IgD-negative memory B cell (primary cell): Measurements from ENCODE around the gene RNU1-4. TPM values are rescaled to one million over a fixed set of nuclear protein-coding genes. Genes with fewer than 3 reads are reported as not detected.
"Not testable (repeated sequence)": the region's sequence is repeated elsewhere in the genome, so short reads cannot be mapped to it uniquely, and the experiment has no call there.

Experiments
- H3K27ac Mint-ChIP-seq, 3 donors: one replicate each; pipeline ENCODE4 v1.8.0; 2020 to 2022; ENCODE audit warnings: mild to moderate bottlenecking in 3 of 3, mixed read lengths in 3 of 3, moderate library complexity in 1 of 3
- H3K27me3 Mint-ChIP-seq: one replicate; pipeline ENCODE4 v1.8.0; 2021; ENCODE audit warnings: mixed read lengths
- H3K36me3 Mint-ChIP-seq: one replicate; pipeline ENCODE4 v1.8.0; 2020; ENCODE audit warnings: mild to moderate bottlenecking, mixed read lengths
- H3K4me1 Mint-ChIP-seq, 3 donors: one replicate each; pipeline ENCODE4 v1.8.0; 2020 to 2022; ENCODE audit warnings: mixed read lengths in 3 of 3, mild to moderate bottlenecking in 1 of 3
- H3K4me3 Mint-ChIP-seq, 4 donors: one replicate each; pipeline ENCODE4 v1.8.0; 2020 to 2022; ENCODE audit warnings: mild to moderate bottlenecking in 4 of 4, mixed read lengths in 4 of 4, moderate library complexity in 3 of 4
- H3K9me3 Mint-ChIP-seq, 3 donors: one replicate each; pipeline ENCODE4 v1.8.0; 2020 to 2021; ENCODE audit warnings: mixed read lengths in 3 of 3, mild to moderate bottlenecking in 1 of 3
- polyA plus RNA-seq: library from polyadenylated mRNA; unstranded; fragments of 300-500 nt; fragmentation: Illumina TruSeq; gene quantifications from one replicate; pipeline ENCODE4 v1.2.3, GENCODE V29; 2021

RNU1-4 gene
- polyA plus RNA-seq, 1 donor from 2014 or later: not detected

DNA sequence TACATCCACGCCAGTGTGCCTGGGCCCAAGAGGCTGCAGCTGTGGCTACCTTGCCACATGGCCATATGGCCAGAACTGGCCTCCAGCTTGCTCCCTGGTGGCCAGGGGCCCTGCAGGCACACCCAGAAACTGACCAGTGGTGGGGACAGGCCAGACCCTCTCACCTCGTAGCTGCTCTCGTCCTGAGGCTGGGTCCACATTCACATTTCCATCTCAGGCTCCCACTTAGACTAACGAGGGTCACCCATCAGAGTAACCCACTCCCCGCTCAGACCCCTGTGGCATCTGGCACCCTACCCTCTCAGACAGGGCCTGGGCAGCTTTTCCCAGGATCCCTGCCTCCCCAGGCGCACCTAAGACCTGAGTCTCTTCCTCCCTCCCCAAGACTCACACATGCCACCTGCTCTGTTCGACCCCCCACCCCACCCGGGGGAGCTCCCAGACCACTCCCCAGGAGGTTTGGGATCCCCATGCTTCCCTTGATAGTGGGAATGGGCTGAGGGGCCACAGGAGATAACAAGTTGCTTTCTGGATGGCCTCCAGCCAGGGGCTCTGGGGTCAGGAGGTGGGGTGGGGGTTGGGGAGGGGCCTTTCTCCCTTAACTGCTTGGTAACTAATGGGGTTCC, 21.3 kb upstream of the RNU1-4 start:
- peak overlapping the region in 1 of 4 donors; percentile 70 for H3K4me3 Mint-ChIP-seq
- peaks cover 23% of the 10 kb centered on the region for H3K27me3 Mint-ChIP-seq
- H3K4me1 Mint-ChIP-seq: no peaks in the 10 kb centered on the region
- no peaks in the 10 kb centered on the region for H3K9me3 Mint-ChIP-seq
- H3K27ac Mint-ChIP-seq: no peak overlapping the region
- H3K36me3 Mint-ChIP-seq: no peaks in the 10 kb centered on the region

DNA sequence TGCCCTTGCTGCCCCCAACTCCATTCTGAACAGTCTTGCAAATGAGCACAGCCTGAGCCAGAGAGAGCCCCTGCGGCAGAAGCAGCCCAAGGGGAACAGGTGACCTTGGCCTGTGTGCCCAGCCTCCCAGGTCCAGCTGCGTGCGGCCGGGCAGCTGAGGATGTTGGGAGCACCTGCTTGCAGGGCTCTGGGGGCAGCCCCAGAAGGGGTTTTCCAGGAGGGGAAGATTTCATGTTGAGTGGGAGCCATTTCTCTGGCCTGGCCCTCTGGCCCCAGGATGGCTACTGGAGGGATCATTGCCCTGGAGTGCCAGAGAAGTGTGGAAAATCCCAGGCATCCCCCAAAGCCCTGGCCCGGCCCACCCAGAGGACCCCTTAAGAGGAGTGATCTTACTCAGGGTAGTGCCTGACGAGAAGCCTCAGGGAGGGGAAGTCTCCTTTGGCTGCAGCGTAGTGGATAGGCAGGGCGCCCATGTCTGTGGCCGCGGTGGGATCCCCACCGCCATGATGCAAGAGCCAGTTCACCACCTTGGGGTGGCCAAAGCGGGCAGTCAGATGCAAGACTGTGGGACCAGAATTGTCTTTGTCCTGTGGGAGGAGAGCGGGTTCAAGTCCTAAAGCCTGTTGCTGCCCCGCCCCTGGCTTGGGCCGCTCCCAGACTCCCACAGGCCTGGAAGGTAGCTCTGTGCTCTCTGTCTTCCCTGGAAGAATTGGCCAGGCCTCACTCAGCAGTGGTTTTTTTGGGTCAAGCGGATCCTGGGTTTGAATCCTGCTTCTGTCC, 20.6 kb upstream of the RNU1-4 start:
- Mint-ChIP-seq H3K9me3 (no peaks in the 10 kb centered on the region), H3K27ac (no peak overlapping the region), H3K4me3 (peak overlapping the region in 1 of 4 donors; percentile 43), H3K27me3 (peaks cover 23% of the 10 kb centered on the region), H3K4me1 (no peaks in the 10 kb centered on the region), H3K36me3 (no peaks in the 10 kb centered on the region)

DNA sequence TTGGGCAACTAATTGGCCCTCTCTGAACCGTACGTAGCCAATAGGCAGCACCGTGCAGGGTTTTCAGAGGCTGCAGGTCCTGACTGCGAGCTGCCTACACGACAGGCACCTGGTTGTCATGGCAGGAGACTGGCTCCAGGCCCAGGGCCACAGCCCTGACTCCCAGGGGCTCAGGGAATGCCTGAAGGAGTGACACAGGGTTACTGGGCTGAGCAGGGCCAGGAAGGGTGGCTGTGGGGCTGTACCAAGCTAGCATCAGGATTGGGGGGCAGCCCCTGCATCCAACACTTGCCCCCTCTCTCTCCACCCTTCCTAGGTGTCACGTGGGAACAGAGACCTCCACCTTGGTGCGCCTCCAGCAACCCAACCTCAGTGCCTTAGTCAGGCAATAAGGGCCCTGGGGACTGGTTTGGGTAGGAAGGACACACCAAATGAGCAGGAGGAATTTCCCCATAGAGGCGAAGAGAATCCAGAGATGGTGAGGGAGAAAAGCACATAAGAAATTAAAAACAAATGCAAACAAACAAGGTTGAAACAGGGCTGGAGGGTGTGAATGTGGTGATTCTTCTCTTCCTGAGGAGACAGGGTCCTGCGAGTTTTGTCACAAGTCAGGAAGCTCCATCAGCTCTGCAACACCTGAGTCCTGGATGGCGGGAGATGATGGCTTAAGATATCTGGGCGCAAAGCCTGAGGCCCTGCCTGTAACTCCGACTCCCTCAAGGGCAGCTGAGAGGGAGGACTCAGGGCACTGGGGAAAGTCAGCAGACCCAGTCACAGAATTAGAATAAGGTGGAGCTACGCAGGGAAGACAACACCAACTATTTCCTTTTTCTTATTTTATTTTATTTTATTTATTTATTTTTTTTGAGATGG, 19.7 kb upstream of the RNU1-4 start:
- H3K9me3 Mint-ChIP-seq: no peaks in the 10 kb centered on the region
- peaks cover 23% of the 10 kb centered on the region for H3K27me3 Mint-ChIP-seq
- no peak overlapping the region for H3K27ac Mint-ChIP-seq
- H3K4me1 Mint-ChIP-seq: no peaks in the 10 kb centered on the region
- H3K36me3 Mint-ChIP-seq: no peaks in the 10 kb centered on the region
- H3K4me3 Mint-ChIP-seq: peak overlapping the region in 1 of 4 donors; percentile 43

DNA sequence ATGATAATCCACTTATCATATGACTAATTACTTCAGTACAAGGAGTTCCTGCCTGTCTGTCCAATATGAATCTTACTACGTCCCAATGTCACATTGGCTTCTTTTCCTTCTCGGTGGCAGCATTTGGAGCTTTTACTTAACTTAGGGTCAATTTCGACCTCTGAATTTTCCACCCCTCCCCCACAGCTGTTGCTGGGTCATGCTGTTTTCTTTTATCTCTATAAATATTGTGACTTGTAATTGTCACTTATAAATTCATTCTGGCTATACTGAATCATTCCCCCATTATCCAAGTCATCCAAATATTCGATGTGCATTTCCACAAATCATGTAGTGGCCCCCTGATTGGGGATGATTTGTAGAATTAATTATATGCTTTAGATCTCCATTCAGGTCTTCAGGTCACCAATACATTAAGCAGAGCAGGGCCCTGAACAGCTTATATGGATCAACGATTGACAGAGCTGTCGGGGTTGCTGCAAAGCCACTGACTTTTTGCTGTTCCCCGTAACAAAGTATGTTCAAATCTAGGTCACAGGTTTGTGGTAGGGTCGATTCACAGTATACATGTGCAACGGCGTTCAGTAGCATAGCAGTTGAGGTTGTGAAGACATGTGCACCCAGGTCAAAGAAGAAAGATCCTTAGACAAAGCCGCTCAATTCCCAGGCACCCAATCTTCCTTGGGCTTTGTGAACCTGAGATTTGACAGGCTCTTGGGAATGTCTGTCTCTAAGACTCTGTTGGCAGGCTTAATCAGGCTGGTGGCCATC, 18.3 kb upstream of the RNU1-4 start:
- no peaks in the 10 kb centered on the region for H3K9me3 Mint-ChIP-seq
- H3K4me3 Mint-ChIP-seq: no peak overlapping the region
- no peaks in the 10 kb centered on the region for H3K36me3 Mint-ChIP-seq
- H3K27me3 Mint-ChIP-seq: peaks cover 18% of the 10 kb centered on the region
- no peaks in the 10 kb centered on the region for H3K4me1 Mint-ChIP-seq
- no peak overlapping the region for H3K27ac Mint-ChIP-seq

DNA sequence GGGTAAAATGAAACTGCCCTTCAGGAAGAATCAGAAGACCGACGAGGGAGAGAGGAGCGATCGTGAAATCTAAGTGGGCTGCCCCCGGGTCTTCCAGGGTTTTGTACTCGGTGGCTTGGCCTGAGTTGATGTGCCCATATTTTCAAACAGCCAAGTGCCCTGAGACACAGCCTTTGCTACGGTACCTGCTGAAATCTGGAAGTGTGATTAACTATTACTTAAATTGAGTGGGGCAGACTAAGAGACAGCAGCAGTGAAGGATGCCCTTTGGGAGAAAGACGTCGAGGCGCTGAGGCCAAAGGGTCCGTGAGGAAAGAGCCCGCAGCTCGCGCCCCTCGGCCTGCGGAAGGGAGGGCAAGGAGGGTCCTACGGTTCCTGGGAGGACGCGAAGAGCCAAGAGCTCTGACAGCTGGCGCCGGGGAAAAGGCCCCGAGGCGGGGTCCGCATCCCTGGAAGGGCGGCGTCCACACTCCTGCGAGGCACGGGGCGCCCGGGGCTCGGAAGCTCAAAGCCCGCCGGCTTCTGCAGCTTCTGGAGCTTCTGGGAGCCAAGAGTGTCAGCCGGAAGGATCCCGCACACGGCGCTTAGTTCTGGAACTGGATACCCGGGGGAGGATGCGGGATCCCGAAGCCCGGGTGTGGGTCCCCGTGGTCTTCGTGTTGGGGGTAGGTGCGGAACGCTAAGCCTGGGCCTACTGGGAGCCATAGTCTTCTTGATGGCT, 15.4 kb upstream of the RNU1-4 start:
- Mint-ChIP-seq H3K4me3 (no peak overlapping the region), H3K27me3 (peaks cover 9% of the 10 kb centered on the region), H3K27ac (no peak overlapping the region), H3K4me1 (no peaks in the 10 kb centered on the region), H3K9me3 (no peaks in the 10 kb centered on the region), H3K36me3 (no peaks in the 10 kb centered on the region)

DNA sequence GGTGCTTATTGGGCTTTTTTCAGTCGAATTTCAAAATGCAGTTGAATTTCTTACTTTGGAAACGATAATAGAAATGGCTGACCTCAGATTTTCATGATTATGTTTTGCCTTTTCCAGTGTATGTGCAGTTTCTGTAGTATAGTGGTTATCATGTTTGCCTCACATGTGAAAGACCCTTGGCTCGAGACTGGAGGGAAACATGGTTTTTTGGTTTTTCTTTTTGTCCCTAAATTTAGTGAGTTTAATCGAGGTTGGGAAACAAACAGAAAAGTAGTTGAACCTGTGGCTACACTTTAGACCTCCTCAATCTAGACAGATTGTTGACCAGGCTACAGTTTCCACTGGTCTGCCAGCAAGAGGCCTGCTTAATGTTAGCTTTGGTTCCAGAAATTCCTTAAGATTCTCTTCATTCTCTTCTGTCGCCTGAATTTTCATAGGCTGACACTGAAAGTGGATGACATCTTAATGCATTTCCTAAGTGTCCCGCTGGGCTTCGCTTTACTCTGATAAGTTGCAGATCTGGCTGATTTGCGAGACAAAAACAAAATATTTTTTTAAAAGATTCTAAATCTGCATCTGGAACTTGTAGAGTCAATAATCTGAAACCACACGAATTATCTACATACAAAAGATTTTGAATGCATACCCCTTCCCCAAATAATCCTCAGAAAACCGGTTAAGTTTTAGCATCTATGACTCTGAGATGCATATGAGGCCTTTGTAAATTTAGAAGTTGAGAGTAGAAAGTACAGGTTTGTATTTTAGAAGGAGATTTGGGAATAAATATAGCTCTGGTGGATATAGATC, 14.7 kb upstream of the RNU1-4 start:
- not testable (repeated sequence) for H3K4me1 Mint-ChIP-seq, H3K9me3 Mint-ChIP-seq, H3K36me3 Mint-ChIP-seq, H3K4me3 Mint-ChIP-seq, H3K27ac Mint-ChIP-seq, H3K27me3 Mint-ChIP-seq

GRCh38 chr1:16727190-16728111, 12.9 kb upstream of the RNU1-4 start:
- Mint-ChIP-seq H3K36me3 (no peaks in the 10 kb centered on the region), H3K27ac (no peak overlapping the region), H3K27me3 (peaks cover 1% of the 10 kb centered on the region), H3K4me3 (no peak overlapping the region), H3K9me3 (no peaks in the 10 kb centered on the region), H3K4me1 (no peaks in the 10 kb centered on the region)

GRCh38 chr1:16728243-16728949, 11.9 kb upstream of the RNU1-4 start:
- H3K27me3 Mint-ChIP-seq, H3K4me3 Mint-ChIP-seq, H3K27ac Mint-ChIP-seq, H3K4me1 Mint-ChIP-seq, H3K36me3 Mint-ChIP-seq, H3K9me3 Mint-ChIP-seq: not testable (repeated sequence)

DNA sequence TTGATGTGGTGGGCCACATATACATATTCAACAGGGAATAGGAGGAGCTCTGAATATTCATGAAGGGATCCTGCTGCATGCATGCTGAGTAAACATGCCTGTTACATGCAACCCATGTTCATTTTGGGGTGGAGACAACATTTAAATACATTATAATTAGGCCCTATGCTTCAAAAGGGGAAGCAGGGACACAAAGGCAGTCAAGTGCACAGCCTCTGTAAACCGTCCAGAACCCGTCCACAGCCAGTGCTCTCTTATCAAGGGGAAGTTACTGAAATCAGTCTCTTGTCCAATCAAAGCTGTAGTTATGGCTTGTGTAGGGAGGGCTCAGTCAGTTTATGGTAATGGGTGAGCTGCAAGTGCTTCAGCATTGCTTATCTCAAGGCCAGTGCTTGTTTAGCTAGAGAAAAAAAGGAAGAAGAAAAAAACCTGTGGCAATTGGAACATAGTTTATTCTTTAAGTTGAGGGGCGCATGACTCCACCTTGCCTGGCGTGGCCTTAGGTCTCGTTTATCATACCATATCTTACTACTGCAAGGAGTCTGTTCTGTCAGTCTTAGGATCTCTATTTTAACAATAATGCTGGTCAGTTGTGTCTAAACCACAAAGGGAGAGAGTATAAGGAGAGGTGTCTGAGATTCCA, 7.9 kb upstream of the RNU1-4 start:
- H3K4me3 Mint-ChIP-seq, H3K36me3 Mint-ChIP-seq, H3K9me3 Mint-ChIP-seq, H3K27ac Mint-ChIP-seq, H3K27me3 Mint-ChIP-seq, H3K4me1 Mint-ChIP-seq: not testable (repeated sequence)

DNA sequence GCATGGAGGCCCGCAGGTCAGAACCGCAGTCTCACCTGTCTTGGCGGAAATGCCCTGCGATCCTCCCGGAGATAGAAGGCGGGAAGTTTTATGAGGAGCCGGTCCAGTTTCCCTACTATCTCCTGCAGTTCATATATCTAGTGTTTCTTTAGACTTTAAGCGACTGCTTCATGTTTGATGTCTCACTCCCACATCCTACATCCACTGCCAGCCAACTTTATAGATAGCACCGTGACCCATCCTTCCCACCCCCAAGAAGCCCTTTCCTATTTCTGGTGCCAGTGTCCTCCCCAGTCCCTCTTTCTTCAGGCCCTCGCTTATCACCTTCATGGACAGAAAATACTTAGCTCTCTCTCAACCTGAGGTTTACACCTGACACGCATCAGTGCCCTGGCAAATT, 914 bp downstream of the RNU1-4 start:
- H3K9me3 Mint-ChIP-seq, H3K36me3 Mint-ChIP-seq, H3K27me3 Mint-ChIP-seq, H3K4me3 Mint-ChIP-seq, H3K4me1 Mint-ChIP-seq, H3K27ac Mint-ChIP-seq: not testable (repeated sequence)

DNA sequence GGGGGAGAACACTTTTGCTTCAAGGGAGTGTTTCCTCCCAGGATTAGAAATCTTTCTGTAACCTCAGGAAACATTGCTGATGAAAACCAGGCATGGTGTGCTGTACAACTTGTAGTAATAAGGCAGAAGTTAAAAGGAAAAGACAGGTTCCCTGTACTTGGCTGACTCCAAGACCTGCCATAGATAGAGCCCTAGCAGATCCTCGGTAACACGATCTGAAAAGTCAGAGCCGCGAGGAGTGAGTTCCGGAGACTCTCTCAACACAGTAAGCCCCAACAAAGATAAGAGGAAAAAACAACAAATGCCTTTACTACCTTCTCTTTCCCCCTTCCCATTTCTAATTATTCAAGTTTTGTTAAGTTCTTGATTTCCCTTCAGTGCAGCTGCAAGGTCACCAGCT, 7.3 kb downstream of the RNU1-4 start:
- H3K4me1 Mint-ChIP-seq, H3K27me3 Mint-ChIP-seq, H3K4me3 Mint-ChIP-seq, H3K27ac Mint-ChIP-seq, H3K36me3 Mint-ChIP-seq, H3K9me3 Mint-ChIP-seq: not testable (repeated sequence)

GRCh38 chr1:16748710-16749109, 8.4 kb downstream of the RNU1-4 start:
- not testable (repeated sequence) for H3K4me1 Mint-ChIP-seq, H3K9me3 Mint-ChIP-seq, H3K4me3 Mint-ChIP-seq, H3K27ac Mint-ChIP-seq, H3K27me3 Mint-ChIP-seq, H3K36me3 Mint-ChIP-seq
